Cardiac fibroblast (primary cell): ENCODE results near the gene FBF1.
A peak's percentile ranks its signal among the peaks of the same experiment; 100 is the strongest.

Source experiments
- DNase-seq, 2 donors: peaks; one replicate each; pipeline versions ENCODE4 v3.0.0 to v3.0.0-alpha.2; 2010; ENCODE audit warnings: low read depth in 2 of 2
- H3K4me3 ChIP-seq, 2 donors: replicated peaks in 1 of 2; 1 replicate in 1 of 2; 2 replicates in 1 of 2; pipeline ENCODE4 v1.5.1; 2011; ENCODE audit warnings: low read depth in 2 of 2, low read length in 2 of 2, mild to moderate bottlenecking in 2 of 2, moderate library complexity in 1 of 2
- TF ChIP-seq, protein P1 (sequence below): IDR thresholded peaks from one replicate; pipeline ENCODE4 v1.5.1; 2011; ENCODE audit warnings: low read depth, mild to moderate bottlenecking, low read length, inconsistent platforms

FBF1 gene

DNA sequence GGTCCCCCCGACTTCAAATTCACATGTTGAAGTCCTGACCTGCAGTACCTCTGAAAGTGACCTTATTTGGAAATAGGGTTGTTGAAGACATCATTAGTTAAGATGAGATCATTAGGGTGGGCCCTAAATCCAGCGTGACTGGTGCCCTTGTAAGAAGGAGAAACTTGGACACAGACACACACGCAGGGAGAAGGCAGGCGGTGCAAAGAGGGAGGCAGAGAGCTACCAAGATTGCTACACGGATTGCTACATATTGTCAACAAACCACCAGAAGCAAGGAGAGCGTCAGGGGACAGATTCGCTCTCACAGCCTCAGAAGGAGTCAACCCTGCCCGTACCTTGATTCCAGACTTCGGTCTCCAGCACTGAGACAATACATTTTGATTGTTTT, 78.9 kb downstream of the FBF1 start:
- peak in 1 of 2 donors; percentile 35 for DNase-seq
- TF ChIP-seq, protein P1, sequence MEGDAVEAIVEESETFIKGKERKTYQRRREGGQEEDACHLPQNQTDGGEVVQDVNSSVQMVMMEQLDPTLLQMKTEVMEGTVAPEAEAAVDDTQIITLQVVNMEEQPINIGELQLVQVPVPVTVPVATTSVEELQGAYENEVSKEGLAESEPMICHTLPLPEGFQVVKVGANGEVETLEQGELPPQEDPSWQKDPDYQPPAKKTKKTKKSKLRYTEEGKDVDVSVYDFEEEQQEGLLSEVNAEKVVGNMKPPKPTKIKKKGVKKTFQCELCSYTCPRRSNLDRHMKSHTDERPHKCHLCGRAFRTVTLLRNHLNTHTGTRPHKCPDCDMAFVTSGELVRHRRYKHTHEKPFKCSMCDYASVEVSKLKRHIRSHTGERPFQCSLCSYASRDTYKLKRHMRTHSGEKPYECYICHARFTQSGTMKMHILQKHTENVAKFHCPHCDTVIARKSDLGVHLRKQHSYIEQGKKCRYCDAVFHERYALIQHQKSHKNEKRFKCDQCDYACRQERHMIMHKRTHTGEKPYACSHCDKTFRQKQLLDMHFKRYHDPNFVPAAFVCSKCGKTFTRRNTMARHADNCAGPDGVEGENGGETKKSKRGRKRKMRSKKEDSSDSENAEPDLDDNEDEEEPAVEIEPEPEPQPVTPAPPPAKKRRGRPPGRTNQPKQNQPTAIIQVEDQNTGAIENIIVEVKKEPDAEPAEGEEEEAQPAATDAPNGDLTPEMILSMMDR = no peak
- no peak overlapping the region for H3K4me3 ChIP-seq
